B cell (primary cell): ENCODE results near the gene RPA3. TPM values are rescaled to one million over a fixed set of nuclear protein-coding genes. Genes with fewer than 3 reads are reported as not detected.

Source experiments
- ATAC-seq: fragments of 200-7000 bp; cut with Tn5 transposase; one replicate; pipeline ENCODE4 v1.10.0; 2021; ENCODE audit warnings: low read depth, mild to moderate bottlenecking, moderate number of reproducible peaks, moderate library complexity
- CTCF ChIA-PET: fragments of 350-600 bp; sonication (Branson Sonifier 250); formaldehyde crosslinking; loops from one replicate; lab custom pipeline; 2021; ENCODE audit warnings: antibody characterized with exemption, inconsistent platforms; lab: Charles Lee
- POLR2A ChIA-PET: fragments of 350-600 bp; sonication (Branson Sonifier 250); formaldehyde crosslinking; loops from one replicate; lab custom pipeline; 2021; ENCODE audit warnings: antibody characterized with exemption; lab: Charles Lee
- DNase-seq: peaks from one replicate; pipeline ENCODE4 v3.0.0; 2013
- H2AFZ ChIP-seq: 2 replicates; pipeline ENCODE4 v1.6.1; 2012; ENCODE audit warnings: mild to moderate bottlenecking, low read depth, low read length; ENCODE audit not compliant: insufficient read depth, poor library complexity, severe bottlenecking
- H3K27ac ChIP-seq, 2 donors: 1 replicate in 1 of 2; 2 replicates in 1 of 2; pipeline ENCODE4 v1.5.1; 2012 to 2013; ENCODE audit warnings: low read length in 2 of 2, mild to moderate bottlenecking in 2 of 2, moderate library complexity in 1 of 2
- H3K27me3 ChIP-seq, 4 experiments: fragments of 200-600 bp in 1 of 4; sonication (generic) in 1 of 4; replicated peaks in 1 of 4; 1 replicate in 2 of 4; 2 replicates in 2 of 4; pipeline versions ENCODE4 v1.6.1 to v1.7.0; 2013 to 2016; ENCODE audit warnings: low read length in 3 of 4, mild to moderate bottlenecking in 2 of 4, mixed read lengths in 1 of 4, moderate library complexity in 1 of 4; ENCODE audit not compliant: insufficient read depth in 4 of 4, control insufficient read depth in 3 of 4; ENCODE audit errors: control extremely low read depth in 1 of 4
- H3K36me3 ChIP-seq, 2 experiments: replicated peaks in 1 of 2; 1 replicate in 1 of 2; 2 replicates in 1 of 2; pipeline versions ENCODE4 v1.6.1 to v1.7.1; 2013; ENCODE audit warnings: low read length in 1 of 2; ENCODE audit not compliant: insufficient read depth in 2 of 2, control insufficient read depth in 1 of 2; ENCODE audit errors: control extremely low read depth in 1 of 2, extremely low read depth in 1 of 2
- H3K4me1 ChIP-seq, 2 donors: fragments of 200-600 bp in 1 of 2; sonication (generic) in 1 of 2; 1 replicate in 1 of 2; 2 replicates in 1 of 2; pipeline versions ENCODE4 v1.5.1 to v1.6.1; 2013 to 2017; ENCODE audit warnings: low read length in 2 of 2; ENCODE audit not compliant: control insufficient read depth in 2 of 2, insufficient read depth in 2 of 2
- H3K4me2 ChIP-seq: replicated peaks from 2 replicates; pipeline ENCODE3; 2012; ENCODE audit warnings: mild to moderate bottlenecking, low read depth, low read length; ENCODE audit not compliant: poor library complexity, severe bottlenecking
- H3K4me3 ChIP-seq, 5 experiments: fragments of 200-600 bp in 1 of 5; sonication (generic) in 1 of 5; 1 replicate in 3 of 5; 2 replicates in 2 of 5; pipeline versions ENCODE4 v1.5.1 to v1.7.0; 2011 to 2016; ENCODE audit warnings: low read length in 4 of 5, mild to moderate bottlenecking in 4 of 5, low read depth in 2 of 5, control low read depth in 1 of 5, moderate library complexity in 1 of 5; ENCODE audit not compliant: insufficient read depth in 1 of 5; ENCODE audit errors: control extremely low read depth in 1 of 5, extremely low read depth in 1 of 5
- H3K79me2 ChIP-seq: fragments of 200-600 bp; sonication (generic); one replicate; pipeline ENCODE4 v1.6.0; 2016; ENCODE audit warnings: low read length; ENCODE audit not compliant: control insufficient read depth, insufficient read depth
- H3K9ac ChIP-seq: fragments of 200-600 bp; sonication (generic); 2 replicates; pipeline ENCODE4 v1.6.1; 2017; ENCODE audit warnings: mild to moderate bottlenecking, low read length, moderate library complexity
- H3K9me3 ChIP-seq, 3 donors: one replicate each; pipeline versions ENCODE4 v1.6.1 to v1.7.1; 2013; ENCODE audit warnings: low read length in 2 of 3; ENCODE audit not compliant: control insufficient read depth in 2 of 3, insufficient read depth in 1 of 3; ENCODE audit errors: control extremely low read depth in 1 of 3
- H4K20me1 ChIP-seq: 2 replicates; pipeline ENCODE4 v1.6.0; 2012; ENCODE audit warnings: mild to moderate bottlenecking, low read length; ENCODE audit not compliant: insufficient read depth, control insufficient read depth, poor library complexity, severe bottlenecking
- H3K27ac Mint-ChIP-seq: one replicate; pipeline ENCODE4 v1.8.0; 2021; ENCODE audit warnings: mixed read lengths
- H3K27me3 Mint-ChIP-seq: one replicate; pipeline ENCODE4 v1.8.0; 2021; ENCODE audit warnings: mixed read lengths
- H3K4me1 Mint-ChIP-seq: one replicate; pipeline ENCODE4 v1.8.0; 2021; ENCODE audit warnings: mixed read lengths
- H3K4me3 Mint-ChIP-seq: one replicate; pipeline ENCODE4 v1.8.0; 2021; ENCODE audit warnings: mixed read lengths
- H3K9me3 Mint-ChIP-seq: one replicate; pipeline ENCODE4 v1.8.0; 2022; ENCODE audit warnings: mixed read lengths; ENCODE audit not compliant: insufficient read depth
- EZH2 ChIP-seq: IDR thresholded peaks from 2 replicates; pipeline ENCODE4 v1.6.1; 2012; ENCODE audit warnings: borderline replicate concordance, low read depth, mild to moderate bottlenecking, moderate library complexity, low read length; ENCODE audit not compliant: insufficient read depth, poor library complexity, severe bottlenecking
- WGBS: methylation state at CpG from one replicate; pipeline ENCODE4 v1.1.5; 2013; ENCODE audit warnings: missing lambda C conversion rate; ENCODE audit not compliant: insufficient coverage; 5-methylcytosine and 5-hydroxymethylcytosine counted together
- intact Hi-C: fragments of 100-400 bp; cut with micrococcal nuclease; formaldehyde crosslinking; loops from one replicate; pipeline ENCODE4 v1.10.0; 2022
- polyA plus RNA-seq: library from polyadenylated mRNA; depleted of rRNA; stranded (reverse); fragments of >200 nt; gene quantifications from 2 replicates; pipeline ENCODE4 v1.2.3, GENCODE V29; 2012
- total RNA-seq, 2 donors: library from RNA; stranded (reverse); fragments of 120-200 nt in 1 of 2; gene quantifications; 1 replicate in 1 of 2; 2 replicates in 1 of 2; pipeline versions ENCODE4 v1.2.3 to v1.2.4, GENCODE V29; 2013 to 2022
- TF ChIP-seq, protein P1 (sequence below): fragments of 200-600 bp; IDR thresholded peaks from one replicate; pipeline ENCODE4 v1.8.0; 2022; ENCODE audit warnings: antibody characterized with exemption, mild to moderate bottlenecking

RPA3 gene
- total and polyA plus RNA-seq, 2 donors (not counting 1 experiment from before 2014, with no cell fraction given), result 25.6 to 49.3 TPM

DNA sequence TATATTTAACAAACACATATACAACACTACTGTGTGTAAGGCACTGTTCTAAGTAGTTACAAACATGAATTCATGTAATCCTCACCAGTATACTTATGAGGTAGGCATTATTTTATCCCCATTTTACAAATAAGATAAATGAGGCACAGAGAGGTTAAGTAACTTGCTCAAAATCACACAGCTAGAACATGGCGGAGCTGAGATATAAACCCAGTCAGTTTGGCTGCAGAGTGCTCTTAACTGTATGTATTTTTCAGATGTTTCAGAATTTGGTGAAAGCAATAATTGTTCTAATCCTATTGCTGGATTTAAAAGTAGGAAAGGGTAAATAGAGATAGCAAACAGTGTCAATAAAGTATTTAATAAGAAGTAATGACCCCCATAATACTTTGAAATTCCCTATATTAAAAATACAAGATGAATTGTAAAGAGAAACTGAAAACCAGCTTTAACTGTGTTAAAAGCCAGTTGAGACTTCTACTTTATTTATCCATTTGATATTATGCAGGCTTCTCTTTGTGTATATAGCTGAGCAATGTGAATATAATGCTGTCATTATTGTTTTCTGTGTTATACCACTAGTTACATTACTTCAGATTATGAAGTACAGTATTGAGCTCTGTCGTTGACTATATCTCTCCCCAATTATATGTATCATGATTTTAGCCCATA lies 32.3 kb upstream of the RPA3 start:
- no peaks in the 10 kb centered on the region for H3K27me3 ChIP-seq
- peaks cover 0 to 1% of the 10 kb centered on the region in 2 experiments for H3K36me3 ChIP-seq
- H3K4me1 ChIP-seq, result peaks cover 10 to 14% of the 10 kb centered on the region in 2 donors
- no peak overlapping the region for H3K4me3 ChIP-seq
- TF ChIP-seq EZH2, result no peak
- TF ChIP-seq, protein P1, sequence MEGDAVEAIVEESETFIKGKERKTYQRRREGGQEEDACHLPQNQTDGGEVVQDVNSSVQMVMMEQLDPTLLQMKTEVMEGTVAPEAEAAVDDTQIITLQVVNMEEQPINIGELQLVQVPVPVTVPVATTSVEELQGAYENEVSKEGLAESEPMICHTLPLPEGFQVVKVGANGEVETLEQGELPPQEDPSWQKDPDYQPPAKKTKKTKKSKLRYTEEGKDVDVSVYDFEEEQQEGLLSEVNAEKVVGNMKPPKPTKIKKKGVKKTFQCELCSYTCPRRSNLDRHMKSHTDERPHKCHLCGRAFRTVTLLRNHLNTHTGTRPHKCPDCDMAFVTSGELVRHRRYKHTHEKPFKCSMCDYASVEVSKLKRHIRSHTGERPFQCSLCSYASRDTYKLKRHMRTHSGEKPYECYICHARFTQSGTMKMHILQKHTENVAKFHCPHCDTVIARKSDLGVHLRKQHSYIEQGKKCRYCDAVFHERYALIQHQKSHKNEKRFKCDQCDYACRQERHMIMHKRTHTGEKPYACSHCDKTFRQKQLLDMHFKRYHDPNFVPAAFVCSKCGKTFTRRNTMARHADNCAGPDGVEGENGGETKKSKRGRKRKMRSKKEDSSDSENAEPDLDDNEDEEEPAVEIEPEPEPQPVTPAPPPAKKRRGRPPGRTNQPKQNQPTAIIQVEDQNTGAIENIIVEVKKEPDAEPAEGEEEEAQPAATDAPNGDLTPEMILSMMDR, result no peak
- no peak overlapping the region for H3K27ac ChIP-seq
- H3K4me2 ChIP-seq, result no peak overlapping the region
- CTCF ChIA-PET, result interaction anchor here (1.1 kb wide), 1 partner anchor 69 kb away, joined by 3 read pairs; no protein-coding TSS in a partner anchor
- no peak overlapping the region for H3K27ac Mint-ChIP-seq
- no peak overlapping the region for H3K4me3 Mint-ChIP-seq
- H3K9ac ChIP-seq, result no peak overlapping the region
- POLR2A ChIA-PET, result no interaction called here
- H3K79me2 ChIP-seq, result peaks cover 3% of the 10 kb centered on the region
- H3K9me3 ChIP-seq, result no peaks in the 10 kb centered on the region
- ATAC-seq (no peak), DNase-seq (no peak)
- peaks cover 22% of the 10 kb centered on the region for H3K4me1 Mint-ChIP-seq
- H3K9me3 Mint-ChIP-seq, result no peaks in the 10 kb centered on the region
- intact Hi-C loops, result no loop called here
- no CpG with 5 or more reads among the region's 2 CpGs for WGBS
- H3K27me3 Mint-ChIP-seq, result no peaks in the 10 kb centered on the region
- H2AFZ ChIP-seq, result no peak overlapping the region
- H4K20me1 ChIP-seq, result no peaks in the 10 kb centered on the region

DNA sequence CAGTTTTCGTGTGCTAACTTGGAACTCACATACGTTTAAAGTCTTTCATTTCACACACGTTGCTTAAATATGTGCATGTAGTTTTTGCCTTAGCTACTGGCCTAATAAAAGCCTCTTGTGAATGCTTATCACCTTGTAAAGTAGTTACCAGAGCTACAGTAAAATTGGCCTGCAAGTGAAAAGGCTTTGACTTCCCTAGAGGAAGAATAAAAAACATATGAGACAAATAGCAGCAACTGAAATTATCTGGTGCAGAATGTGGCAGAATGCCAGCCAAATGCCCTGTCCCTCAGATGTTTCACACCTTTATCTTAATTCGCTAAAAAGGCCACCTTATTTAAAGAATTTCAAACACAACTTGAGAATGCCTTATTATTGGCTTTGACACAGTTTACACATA lies 28.1 kb upstream of the RPA3 start:
- DNase-seq, result no peak
- POLR2A ChIA-PET, result no interaction called here
- H3K79me2 ChIP-seq, result peaks cover 9% of the 10 kb centered on the region
- CTCF ChIA-PET, result interaction anchor here (0.8 kb wide), 1 partner anchor 289 kb away, joined by 4 read pairs; no protein-coding TSS in a partner anchor
- no peak overlapping the region for H2AFZ ChIP-seq
- TF ChIP-seq, protein P1, result no peak
- TF ChIP-seq EZH2, result no peak
- no peak overlapping the region for H3K4me3 Mint-ChIP-seq
- no peak for ATAC-seq
- intact Hi-C loops, result no loop called here
- no peak overlapping the region for H3K27ac ChIP-seq
- H3K27me3 Mint-ChIP-seq, result no peaks in the 10 kb centered on the region
- no peaks in the 10 kb centered on the region for H3K9me3 ChIP-seq
- WGBS, result no CpG with 5 or more reads among the region's 4 CpGs
- peaks cover 22% of the 10 kb centered on the region for H3K4me1 Mint-ChIP-seq
- no peaks in the 10 kb centered on the region for H3K9me3 Mint-ChIP-seq
- no peaks in the 10 kb centered on the region for H3K27me3 ChIP-seq
- H3K9ac ChIP-seq, result no peak overlapping the region
- no peaks in the 10 kb centered on the region for H4K20me1 ChIP-seq
- H3K4me1 ChIP-seq, result peaks cover 15 to 17% of the 10 kb centered on the region in 2 donors
- no peak overlapping the region for H3K4me3 ChIP-seq
- H3K27ac Mint-ChIP-seq, result no peak overlapping the region
- peak overlapping the region; percentile 47 for H3K4me2 ChIP-seq
- H3K36me3 ChIP-seq, result peaks cover 0 to 1% of the 10 kb centered on the region in 2 experiments
